Measurements from ENCODE around the gene BICRAL. TPM values are rescaled to one million over a fixed set of nuclear protein-coding genes. Genes with fewer than 3 reads are reported as not detected.
"Not testable (repeated sequence)": the region's sequence is repeated elsewhere in the genome, so short reads cannot be mapped to it uniquely, and the experiment has no call there.

BICRAL gene
- total RNA-seq, 2 donors from 2014 or later = 11.6 to 14.9 TPM

- Histone ChIP-seq H3K4me3 (ENCODE audit: low read length) (no peak overlapping the region), H3K4me1 (ENCODE audit: control insufficient read depth, insufficient read depth, low read length) (no peaks in the 10 kb centered on the region), H3K36me3 (ENCODE audit: control insufficient read depth, insufficient read depth, low read length) (peaks cover 4% of the 10 kb centered on the region), H3K27ac (ENCODE audit: low read depth, low read length) (no peak overlapping the region), H3K9ac (ENCODE audit: extremely low read depth, low read length, poor library complexity, severe bottlenecking) (no peak overlapping the region), H3K9me3 (ENCODE audit: control insufficient read depth, low read length) (no peaks in the 10 kb centered on the region), H3K27me3 (ENCODE audit: control insufficient read depth, insufficient read depth, low read length, poor library complexity, severe bottlenecking) (no peaks in the 10 kb centered on the region)
- H3K27me3 Mint-ChIP-seq (ENCODE audit: insufficient read depth) = no peaks in the 10 kb centered on the region
- 90 to 92% methylated on average over 7 of the region's 7 CpGs for WGBS, 2 experiments (ENCODE audit: insufficient coverage in 1 of 2, insufficient read length in 1 of 2)
- no peak for TF ChIP-seq CTCF (conservative IDR thresholded peaks at IDR 0.05)
- H3K4me1 Mint-ChIP-seq = no peaks in the 10 kb centered on the region
- no peak overlapping the region for H3K27ac Mint-ChIP-seq
- no peak for DNase-seq
- H3K9me3 Mint-ChIP-seq = no peaks in the 10 kb centered on the region
- H3K36me3 Mint-ChIP-seq (ENCODE audit: low read depth) = peaks cover 4% of the 10 kb centered on the region
- no peak overlapping the region for H3K4me3 Mint-ChIP-seq
Observed at GRCh38 chr6:42805297-42805861, 23.5 kb downstream of the BICRAL start.

GRCh38 chr6:42806359-42806758 is 24.5 kb downstream of the BICRAL start:
- H3K9me3 ChIP-seq (ENCODE audit: control insufficient read depth, low read length); DNase-seq; H3K27me3 Mint-ChIP-seq (ENCODE audit: insufficient read depth); H3K9ac ChIP-seq (ENCODE audit: extremely low read depth, low read length, poor library complexity, severe bottlenecking); H3K4me3 ChIP-seq (ENCODE audit: low read length); H3K27me3 ChIP-seq (ENCODE audit: control insufficient read depth, insufficient read depth, low read length, poor library complexity, severe bottlenecking); H3K27ac ChIP-seq (ENCODE audit: low read depth, low read length); H3K4me1 ChIP-seq (ENCODE audit: control insufficient read depth, insufficient read depth, low read length); H3K36me3 ChIP-seq (ENCODE audit: control insufficient read depth, insufficient read depth, low read length); H3K4me3 Mint-ChIP-seq; H3K9me3 Mint-ChIP-seq; H3K4me1 Mint-ChIP-seq; H3K36me3 Mint-ChIP-seq (ENCODE audit: low read depth); H3K27ac Mint-ChIP-seq: not testable (repeated sequence)
- WGBS, 2 experiments (ENCODE audit: insufficient coverage in 1 of 2, insufficient read length in 1 of 2) = 88 to 92% methylated on average over 5 to 7 of the region's 7 CpGs

- no peaks in the 10 kb centered on the region for H3K27me3 ChIP-seq (ENCODE audit: control insufficient read depth, insufficient read depth, low read length, poor library complexity, severe bottlenecking)
- peaks cover 6% of the 10 kb centered on the region for H3K36me3 Mint-ChIP-seq (ENCODE audit: low read depth)
- whole genome bisulfite sequencing, 2 experiments (ENCODE audit: insufficient coverage in 1 of 2, insufficient read length in 1 of 2) = 90 to 95% methylated on average over 7 to 11 of the region's 11 CpGs
Observed at GRCh38 chr6:42808492-42809483, 26.9 kb downstream of the BICRAL start.

More at GRCh38 chr6:42808492-42809483, 26.9 kb downstream of the BICRAL start:
- H3K36me3 ChIP-seq (ENCODE audit: control insufficient read depth, insufficient read depth, low read length) = peaks cover 4% of the 10 kb centered on the region
- no peak for DNase-seq
- no peaks in the 10 kb centered on the region for H3K4me1 Mint-ChIP-seq
- H3K4me1 ChIP-seq (ENCODE audit: control insufficient read depth, insufficient read depth, low read length) = no peaks in the 10 kb centered on the region
- no peaks in the 10 kb centered on the region for H3K9me3 Mint-ChIP-seq
- H3K4me3 Mint-ChIP-seq = no peak overlapping the region
- no peak for TF ChIP-seq CTCF (conservative IDR thresholded peaks at IDR 0.05)
- no peak overlapping the region for H3K9ac ChIP-seq (ENCODE audit: extremely low read depth, low read length, poor library complexity, severe bottlenecking)
- H3K27ac Mint-ChIP-seq = no peak overlapping the region
- H3K9me3 ChIP-seq (ENCODE audit: control insufficient read depth, low read length) = no peaks in the 10 kb centered on the region
- H3K27ac ChIP-seq (ENCODE audit: low read depth, low read length) = no peak overlapping the region
- H3K4me3 ChIP-seq (ENCODE audit: low read length) = no peak overlapping the region
- no peaks in the 10 kb centered on the region for H3K27me3 Mint-ChIP-seq (ENCODE audit: insufficient read depth)

Data from endodermal cell (in vitro differentiated cells).